ENCODE measurements around the gene OR10V1. TPM values are rescaled to one million over a fixed set of nuclear protein-coding genes. Genes with fewer than 3 reads are reported as not detected.
"Not testable (repeated sequence)": the region's sequence is repeated elsewhere in the genome, so short reads cannot be mapped to it uniquely, and the experiment has no call there.

Gene OR10V1
- total RNA-seq, 3 donors from 2014 or later: not detected

DNA sequence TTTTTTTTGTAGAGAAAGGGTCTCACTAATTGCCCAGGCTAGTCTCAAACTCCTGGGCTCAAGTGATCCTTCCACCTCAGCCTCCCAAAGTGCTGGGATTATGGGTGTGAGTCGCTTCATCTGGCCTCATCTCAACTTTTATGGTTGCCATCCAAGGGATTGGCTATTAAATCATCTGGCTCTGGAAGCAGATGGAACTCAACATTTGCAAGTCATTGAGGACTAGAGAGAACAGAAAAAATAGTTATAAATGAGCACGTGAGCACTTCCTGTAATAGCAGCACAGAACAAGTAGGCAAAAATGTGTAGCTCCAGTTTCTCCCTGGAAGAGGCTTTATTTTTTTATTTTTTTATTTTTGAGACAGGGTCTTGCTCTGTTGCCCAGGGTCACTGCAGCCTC, 22.5 kb downstream of the OR10V1 start:
- H3K9me3 ChIP-seq: peaks cover 6 to 11% of the 10 kb centered on the region in 2 donors
- no peak overlapping the region for H3K4me3 ChIP-seq
- intact Hi-C loops (cut with DNase I; ENCODE audit: low total_unique reads): no loop called here
- no peaks in the 10 kb centered on the region for H3K36me3 ChIP-seq
- TF ChIP-seq POLR2AphosphoS5 (IDR thresholded peaks at IDR 0.05) (no peak), POLR2A (IDR thresholded peaks at IDR 0.05) (no peak)
- TF ChIP-seq, protein P1, sequence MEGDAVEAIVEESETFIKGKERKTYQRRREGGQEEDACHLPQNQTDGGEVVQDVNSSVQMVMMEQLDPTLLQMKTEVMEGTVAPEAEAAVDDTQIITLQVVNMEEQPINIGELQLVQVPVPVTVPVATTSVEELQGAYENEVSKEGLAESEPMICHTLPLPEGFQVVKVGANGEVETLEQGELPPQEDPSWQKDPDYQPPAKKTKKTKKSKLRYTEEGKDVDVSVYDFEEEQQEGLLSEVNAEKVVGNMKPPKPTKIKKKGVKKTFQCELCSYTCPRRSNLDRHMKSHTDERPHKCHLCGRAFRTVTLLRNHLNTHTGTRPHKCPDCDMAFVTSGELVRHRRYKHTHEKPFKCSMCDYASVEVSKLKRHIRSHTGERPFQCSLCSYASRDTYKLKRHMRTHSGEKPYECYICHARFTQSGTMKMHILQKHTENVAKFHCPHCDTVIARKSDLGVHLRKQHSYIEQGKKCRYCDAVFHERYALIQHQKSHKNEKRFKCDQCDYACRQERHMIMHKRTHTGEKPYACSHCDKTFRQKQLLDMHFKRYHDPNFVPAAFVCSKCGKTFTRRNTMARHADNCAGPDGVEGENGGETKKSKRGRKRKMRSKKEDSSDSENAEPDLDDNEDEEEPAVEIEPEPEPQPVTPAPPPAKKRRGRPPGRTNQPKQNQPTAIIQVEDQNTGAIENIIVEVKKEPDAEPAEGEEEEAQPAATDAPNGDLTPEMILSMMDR (IDR thresholded peaks at IDR 0.05): no peak
- H3K27me3 ChIP-seq: no peaks in the 10 kb centered on the region
- no peaks in the 10 kb centered on the region for H3K4me1 ChIP-seq
- no peak for DNase-seq (ENCODE audit: low spot score in 2 of 2)
- H3K27ac ChIP-seq: no peak overlapping the region

DNA sequence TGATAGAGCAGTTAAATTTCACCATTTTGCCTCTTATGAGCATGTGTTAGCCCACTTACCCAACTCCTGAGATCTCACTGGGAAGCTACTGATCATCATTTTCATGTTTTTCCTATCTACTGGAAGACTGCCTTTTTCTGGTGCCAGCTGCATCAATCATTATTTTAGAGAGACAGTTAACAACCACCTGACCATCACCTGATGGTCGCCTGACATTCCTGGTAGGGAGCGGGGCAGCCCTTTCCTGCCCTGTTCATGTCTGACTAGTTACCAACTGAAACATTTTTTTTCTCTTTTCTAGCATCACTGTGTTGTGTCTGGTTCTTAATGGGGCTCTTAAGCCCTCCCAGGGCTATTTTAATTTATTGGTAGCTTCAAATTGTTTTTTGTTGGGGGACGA, 24.6 kb downstream of the OR10V1 start:
- intact Hi-C loops (cut with DNase I; ENCODE audit: low total_unique reads): no loop called here
- Histone ChIP-seq H3K27ac (no peak overlapping the region), H3K9me3 (peaks cover 6 to 11% of the 10 kb centered on the region in 2 donors), H3K4me3 (no peak overlapping the region), H3K36me3 (no peaks in the 10 kb centered on the region), H3K27me3 (no peaks in the 10 kb centered on the region), H3K4me1 (no peaks in the 10 kb centered on the region)
- TF ChIP-seq, protein P1 (IDR thresholded peaks at IDR 0.05): no peak
- TF ChIP-seq POLR2A (IDR thresholded peaks at IDR 0.05): no peak
- no peak for DNase-seq (ENCODE audit: low spot score in 2 of 2)

- H3K4me3 ChIP-seq; H3K36me3 ChIP-seq; H3K4me1 ChIP-seq; H3K27ac ChIP-seq; intact Hi-C loops (cut with DNase I; ENCODE audit: low total_unique reads); DNase-seq (ENCODE audit: low spot score in 2 of 2); H3K27me3 ChIP-seq; H3K9me3 ChIP-seq: not testable (repeated sequence)
Measured at GRCh38 chr11:59681260-59681725, 32.4 kb downstream of the OR10V1 start.

- TF ChIP-seq POLR2AphosphoS5 (IDR thresholded peaks at IDR 0.05): no peak
- TF ChIP-seq, protein P1 (IDR thresholded peaks at IDR 0.05): peak; percentile 16 to 63 (median 59)
- intact Hi-C loops (cut with DNase I; ENCODE audit: low total_unique reads): no loop called here
- Histone ChIP-seq H3K4me3 (no peak overlapping the region), H3K36me3 (no peaks in the 10 kb centered on the region), H3K27me3 (no peaks in the 10 kb centered on the region), H3K27ac (no peak overlapping the region), H3K4me1 (no peaks in the 10 kb centered on the region), H3K9me3 (no peaks in the 10 kb centered on the region)
- DNase-seq (ENCODE audit: low spot score in 2 of 2): peak in 1 of 2 donors; percentile 44
Measured at GRCh38 chr11:59680287-59681154, 33.1 kb downstream of the OR10V1 start.

- H3K9me3 ChIP-seq: no peaks in the 10 kb centered on the region
- no peak overlapping the region for H3K4me3 ChIP-seq
- no peaks in the 10 kb centered on the region for H3K36me3 ChIP-seq
- TF ChIP-seq POLR2A (IDR thresholded peaks at IDR 0.05): no peak
- no peaks in the 10 kb centered on the region for H3K4me1 ChIP-seq
- intact Hi-C loops (cut with DNase I; ENCODE audit: low total_unique reads): no loop called here
- no peak overlapping the region for H3K27ac ChIP-seq
- no peak for DNase-seq (ENCODE audit: low spot score in 2 of 2)
- no peaks in the 10 kb centered on the region for H3K27me3 ChIP-seq
Measured at GRCh38 chr11:59679347-59679746, 34.3 kb downstream of the OR10V1 start.

DNA sequence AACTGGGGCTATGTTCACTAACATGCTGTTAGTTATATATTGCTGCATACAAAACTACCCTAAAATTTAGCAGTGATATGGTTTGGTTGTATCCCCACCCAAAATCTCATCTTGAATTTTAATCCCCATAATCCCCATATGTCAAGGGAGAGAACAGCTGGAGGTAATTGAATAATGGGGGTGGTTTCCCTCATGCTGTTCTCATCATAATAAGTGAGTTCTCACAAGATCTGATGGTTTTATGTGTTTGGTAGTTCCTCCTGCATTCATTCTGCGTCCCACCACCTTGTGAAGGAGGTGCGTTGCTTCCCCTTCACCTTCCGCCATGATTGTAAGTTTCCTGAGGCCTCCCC, 34.9 kb downstream of the OR10V1 start:
- no peaks in the 10 kb centered on the region for H3K4me1 ChIP-seq
- TF ChIP-seq POLR2AphosphoS5 (IDR thresholded peaks at IDR 0.05) (no peak), POLR2A (IDR thresholded peaks at IDR 0.05) (no peak)
- TF ChIP-seq, protein P1 (IDR thresholded peaks at IDR 0.05): no peak
- no peak for DNase-seq (ENCODE audit: low spot score in 2 of 2)
- no peaks in the 10 kb centered on the region for H3K9me3 ChIP-seq
- no peak overlapping the region for H3K27ac ChIP-seq
- H3K27me3 ChIP-seq: no peaks in the 10 kb centered on the region
- intact Hi-C loops (cut with DNase I; ENCODE audit: low total_unique reads): no loop called here
- no peak overlapping the region for H3K4me3 ChIP-seq
- no peaks in the 10 kb centered on the region for H3K36me3 ChIP-seq
